A549 (cell line): ENCODE measurements around the gene KCNE3.

Experiments
- CTCF ChIP-seq: fragments of >200 bp; sonication (Bioruptor Twin); formaldehyde crosslinking; IDR thresholded peaks from 3 replicates; pipeline ENCODE4 v1.5.1; 2016
- FOSL2 ChIP-seq, 2 experiments: fragments of 450-650 bp in 1 of 2; fragments of >200 bp in 1 of 2; sonication (Bioruptor Twin) in 1 of 2; formaldehyde crosslinking; IDR thresholded peaks; 2 replicates each; pipeline versions ENCODE4 v1.5.0 to v1.6.1; 2016 to 2020; ENCODE audit warnings: mild to moderate bottlenecking in 1 of 2, moderate library complexity in 1 of 2
- HES2 ChIP-seq: fragments of >200 bp; sonication (Bioruptor Twin); formaldehyde crosslinking; IDR thresholded peaks from 2 replicates; pipeline ENCODE4 v1.6.1; 2016
- HEYL ChIP-seq: fragments of 250-450 bp; sonication (Bioruptor Pico); IDR thresholded peaks from 2 replicates; pipeline ENCODE4 v1.8.0; 2021; ENCODE audit warnings: mild to moderate bottlenecking, moderate library complexity
- MAX ChIP-seq: IDR thresholded peaks from 2 replicates; pipeline ENCODE4 v1.6.1; 2012
- NR3C1 ChIP-seq: fragments of >200 bp; sonication (Bioruptor Twin); formaldehyde crosslinking; IDR thresholded peaks from 3 replicates; pipeline ENCODE4 v1.6.1; 2017
- POLR2A ChIP-seq: IDR thresholded peaks from 2 replicates; pipeline ENCODE4 v1.6.1; 2012; ENCODE audit warnings: mild to moderate bottlenecking, low read length

GRCh38 chr11:74506823-74507222, 39.5 kb upstream of the KCNE3 start:
- TF ChIP-seq CTCF (no peak), FOSL2 (IDR thresholded peaks at IDR 0.05) (no peak), FOSL2 (CRISPR knock-in tag; IDR thresholded peaks at IDR 0.05) (no peak), HES2 (no peak), NR3C1 (no peak), MAX (no peak), HEYL (CRISPR knock-in tag) (no peak), POLR2A (no peak)
